GM12878 (cell line): Measurements from ENCODE around the gene FRMD5. TPM values are rescaled to one million over a fixed set of nuclear protein-coding genes. Genes with fewer than 3 reads are reported as not detected.

ENCODE experiments used
- ATAC-seq: fragments of 200-7000 bp; cut with Tn5 transposase; 3 replicates; pipeline ENCODE4 v1.9.1; 2020; ENCODE audit warnings: mild to moderate bottlenecking, moderate library complexity
- BruUV-seq: library from RNA; stranded (reverse); fragments of 400-500 nt; replicated peaks from 2 replicates; lab custom pipeline; 2021; lab: Mats Ljungman, UMichigan
- CTCF ChIA-PET: fragments of 300-600 bp; sonication (Branson Sonifier 250); formaldehyde crosslinking; extraction: SDS; loops from one replicate; lab custom pipeline; 2021; ENCODE audit warnings: inconsistent platforms; lab: Yijun Ruan, JAX
- POLR2A ChIA-PET: fragments of 350-600 bp; formaldehyde crosslinking; extraction: SDS; loops from one replicate; lab custom pipeline; 2021; ENCODE audit warnings: inconsistent platforms; lab: Charles Lee
- RAD21 ChIA-PET: fragments of 300-600 bp; sonication (Branson Sonifier 250); formaldehyde crosslinking; loops from one replicate; lab custom pipeline; 2023; ENCODE audit warnings: antibody characterized with exemption; ENCODE audit not compliant: unreplicated experiment; lab: Charles Lee
- SMC1A ChIA-PET: fragments of 300-600 bp; sonication (Branson Sonifier 250); formaldehyde crosslinking; loops from one replicate; lab custom pipeline; 2023; ENCODE audit not compliant: unreplicated experiment, uncharacterized antibody; lab: Charles Lee
- DNase-seq: peaks from one replicate; pipeline ENCODE4 v3.0.0-alpha.2; 2011; ENCODE audit warnings: low read depth, low spot score
- FAIRE-seq: peaks from 3 replicates; lab custom pipeline; 2011; peaks lifted over from hg19 to GRCh38; lab: Jason Lieb, UNC
- H2AFZ ChIP-seq: 2 replicates; pipeline ENCODE4 v1.6.0; 2011; ENCODE audit warnings: low read depth, low read length, control low read depth; ENCODE audit not compliant: control insufficient read depth
- H3K27ac ChIP-seq: 2 replicates; pipeline ENCODE4 v1.5.1; 2011; ENCODE audit warnings: control low read depth; ENCODE audit not compliant: control insufficient read depth, insufficient read depth
- H3K27me3 ChIP-seq, 2 experiments: replicated peaks in 1 of 2; 2 replicates each; pipeline versions ENCODE4 v1.6.0 to v1.6.1; 2011; ENCODE audit warnings: low read length in 1 of 2; ENCODE audit not compliant: control insufficient read depth in 2 of 2, insufficient read depth in 2 of 2
- H3K36me3 ChIP-seq, 2 experiments: 2 replicates each; pipeline ENCODE4 v1.5.1; 2011; ENCODE audit warnings: low read length in 1 of 2; ENCODE audit not compliant: control insufficient read depth in 2 of 2, insufficient read depth in 2 of 2
- H3K4me1 ChIP-seq: 2 replicates; pipeline ENCODE4 v1.6.1; 2011; ENCODE audit warnings: mild to moderate bottlenecking, low read length, moderate library complexity, mixed read lengths; ENCODE audit not compliant: control insufficient read depth, insufficient read depth
- H3K4me2 ChIP-seq: 2 replicates; pipeline ENCODE4 v1.6.0; 2011; ENCODE audit warnings: control low read depth; ENCODE audit not compliant: control insufficient read depth, insufficient read depth
- H3K4me3 ChIP-seq: fragments of 200-600 bp; sonication (generic); 2 replicates; pipeline ENCODE4 v1.5.1; 2016
- H3K79me2 ChIP-seq: 2 replicates; pipeline ENCODE4 v1.6.0; 2011; ENCODE audit warnings: low read length; ENCODE audit not compliant: control insufficient read depth, insufficient read depth
- H3K9ac ChIP-seq: 2 replicates; pipeline ENCODE4 v1.8.0; 2011; ENCODE audit warnings: low read length, control low read depth, mixed read lengths; ENCODE audit not compliant: control insufficient read depth, insufficient read depth
- H3K9me3 ChIP-seq: replicated peaks from 3 replicates; pipeline ENCODE4 v1.5.1; 2011; ENCODE audit warnings: mild to moderate bottlenecking, low read length; ENCODE audit not compliant: control insufficient read depth, insufficient read depth
- H4K20me1 ChIP-seq: 2 replicates; pipeline ENCODE4 v1.6.0; 2011; ENCODE audit not compliant: control insufficient read depth, insufficient read depth
- ATF7 ChIP-seq: fragments of 450-650 bp; IDR thresholded peaks from 2 replicates; pipeline ENCODE4 v1.6.1; 2016; ENCODE audit warnings: low read depth, mild to moderate bottlenecking
- CBX5 ChIP-seq: sonication (generic); IDR thresholded peaks from 2 replicates; pipeline ENCODE4 v1.6.1; 2016; ENCODE audit warnings: low read depth, moderate library complexity, mild to moderate bottlenecking, inconsistent platforms
- CEBPB ChIP-seq, 2 experiments: fragments of 150-350 bp in 1 of 2; IDR thresholded peaks; 2 replicates each; pipeline ENCODE4 v1.6.1; 2012 to 2014; ENCODE audit warnings: low read depth in 2 of 2, low read length in 2 of 2, borderline replicate concordance in 1 of 2, inconsistent platforms in 1 of 2
- CEBPZ ChIP-seq: fragments of 150-350 bp; IDR thresholded peaks from 2 replicates; pipeline ENCODE4 v1.6.1; 2016; ENCODE audit warnings: low read depth, low read length
- CHD1 ChIP-seq: IDR thresholded peaks from 2 replicates; pipeline ENCODE4 v1.6.1; 2012; ENCODE audit warnings: low read depth, low read length, improper control_type of control experiment
- EED ChIP-seq: sonication (generic); IDR thresholded peaks from 2 replicates; pipeline ENCODE4 v1.6.1; 2016; ENCODE audit warnings: antibody characterized with exemption, low read depth
- GABPA ChIP-seq: IDR thresholded peaks from 2 replicates; pipeline ENCODE4 v1.6.1; 2014; ENCODE audit warnings: antibody characterized with exemption, low read depth, mild to moderate bottlenecking, inconsistent platforms
- MEF2B ChIP-seq: fragments of 450-650 bp; IDR thresholded peaks from 2 replicates; pipeline ENCODE4 v1.6.1; 2018; ENCODE audit warnings: mild to moderate bottlenecking, moderate library complexity; ENCODE audit not compliant: partially characterized antibody, poor library complexity, severe bottlenecking
- MYB ChIP-seq: fragments of 150-350 bp; IDR thresholded peaks from 2 replicates; pipeline ENCODE4 v1.6.1; 2014; ENCODE audit warnings: mild to moderate bottlenecking, low read depth, low read length, borderline replicate concordance
- NR2C2 ChIP-seq: IDR thresholded peaks from 2 replicates; pipeline ENCODE4 v1.6.1; 2011; ENCODE audit warnings: borderline replicate concordance, low read depth; ENCODE audit not compliant: control insufficient read depth, insufficient read length
- POLR2AphosphoS5 ChIP-seq: IDR thresholded peaks from 2 replicates; pipeline ENCODE4 v1.6.1; 2011; ENCODE audit warnings: mild to moderate bottlenecking, low read length, inconsistent platforms
- RBBP5 ChIP-seq: fragments of 200-600 bp; sonication (generic); conservative IDR thresholded peaks from 2 replicates; pipeline ENCODE4 v1.6.1; 2016
- SMAD1 ChIP-seq: fragments of 450-650 bp; IDR thresholded peaks from 2 replicates; pipeline ENCODE4 v1.6.1; 2018; ENCODE audit warnings: mild to moderate bottlenecking, low read depth; ENCODE audit not compliant: partially characterized antibody
- SRF ChIP-seq, 2 experiments: IDR thresholded peaks; 2 replicates each; pipeline ENCODE4 v1.6.1; 2011; ENCODE audit warnings: low read depth in 2 of 2, low read length in 2 of 2, mild to moderate bottlenecking in 1 of 2, moderate library complexity in 1 of 2
- TAF1 ChIP-seq: IDR thresholded peaks from 2 replicates; pipeline ENCODE4 v1.6.1; 2011; ENCODE audit warnings: mild to moderate bottlenecking, low read depth, low read length, borderline replicate concordance
- TCF7 ChIP-seq: IDR thresholded peaks from 2 replicates; pipeline ENCODE4 v1.6.1; 2014; ENCODE audit warnings: antibody characterized with exemption, borderline replicate concordance
- WGBS: methylation state at CpG from one replicate; pipeline ENCODE4 v1.1.6; 2016; ENCODE audit warnings: low lambda C conversion rate; ENCODE audit not compliant: insufficient replicate concordance, insufficient coverage; ENCODE audit errors: missing lambda C conversion rate; 5-methylcytosine and 5-hydroxymethylcytosine counted together
- in situ Hi-C: fragments of 300-500 bp; cut with MboI; formaldehyde crosslinking; loops from 9 replicates; pipeline ENCODE4 v1.14.3; 2018; ENCODE audit warnings: mixed read lengths
- intact Hi-C: fragments of 100-400 bp; cut with micrococcal nuclease; formaldehyde crosslinking; loops from one replicate; pipeline ENCODE4 v1.14.2; 2022; ENCODE audit not compliant: unreplicated experiment
- polyA plus RNA-seq, 11 experiments: library from polyadenylated mRNA; depleted of rRNA in 4 of 11; unstranded in 6 of 11; stranded (reverse) in 5 of 11; fragments of >200 nt; fragmentation: Nextera tagmentation in 4 of 11; fragmentation: Illumina TruSeq in 1 of 11; extraction: Ambion mirVana in 4 of 11; extraction: Trizol in 1 of 11; gene quantifications; 1 replicate in 1 of 11; 2 replicates in 10 of 11; pipeline versions ENCODE4 v1.2.1 to v1.2.3, GENCODE V29; 2011 to 2016; ENCODE audit warnings: inconsistent platforms in 2 of 11, missing spikeins in 2 of 11, low read depth in 1 of 11
- total RNA-seq, 4 experiments: library from RNA; depleted of rRNA in 3 of 4; stranded (reverse); fragments of >200 nt in 3 of 4; fragmentation: Illumina TruSeq in 1 of 4; extraction: Trizol in 1 of 4; gene quantifications; 2 replicates each; pipeline versions ENCODE4 v1.2.1 to v1.2.3, GENCODE V29; 2013 to 2021

FRMD5 gene
- total and polyA plus RNA-seq, 10 of the 15 experiments (the other 5 are each of a cell fraction or from before 2014, with no cell fraction given) = 0.26 to 6.4 (median 0.68) TPM; not detected in 1

- TF ChIP-seq CEBPZ (no peak), RBBP5 (no peak), MYB (no peak)
Measured at GRCh38 chr15:43886558-43886957, 308.5 kb downstream of the FRMD5 start (continued).

GRCh38 chr15:43883571-43883970 is 311.5 kb downstream of the FRMD5 start:
- no peak for DNase-seq
- RAD21 ChIA-PET = no interaction called here
- CTCF ChIA-PET = interaction anchor here (0.6 to 2.2 kb wide), 4 partner anchors 12 to 932 kb away, joined by 3 to 6 read pairs (median 3); no protein-coding TSS in a partner anchor
- Histone ChIP-seq H3K79me2 (no peaks in the 10 kb centered on the region), H4K20me1 (no peaks in the 10 kb centered on the region; the same call in 1 of the 2 replicates), H3K36me3 (peaks cover 3 to 9% of the 10 kb centered on the region in 2 experiments; a peak in 2 of 4 replicates), H3K4me1 (no peaks in the 10 kb centered on the region), H3K9ac (no peak overlapping the region), H3K4me3 (no peak overlapping the region), H2AFZ (no peak overlapping the region), H3K27ac (no peak overlapping the region), H3K4me2 (no peak overlapping the region), H3K27me3 (no peaks in the 10 kb centered on the region), H3K9me3 (no peaks in the 10 kb centered on the region)
- in situ Hi-C loops = no loop called here
- TF ChIP-seq EED = no peak
- no peak for TF ChIP-seq NR2C2
- TF ChIP-seq ATF7 = no peak
- TF ChIP-seq SMAD1 = no peak
- no peak for TF ChIP-seq GABPA
- no peak for TF ChIP-seq POLR2AphosphoS5
- TF ChIP-seq TAF1 = no peak
- no peak for TF ChIP-seq CEBPB (IDR thresholded peaks at IDR 0.05; ENCODE audit: borderline replicate concordance in 1 of 2, low read depth in 2 of 2, low read length in 2 of 2)
- TF ChIP-seq CHD1 = no peak
- no peak for TF ChIP-seq SRF (IDR thresholded peaks at IDR 0.05; ENCODE audit: low read depth in 2 of 2, low read length in 2 of 2)
- TF ChIP-seq TCF7 = no peak
- TF ChIP-seq MEF2B = no peak
- no peak for TF ChIP-seq CBX5
- 97% methylated on average over 3 of the region's 3 CpGs for WGBS
- SMC1A ChIA-PET = interaction anchor here (1.4 kb wide), 1 partner anchor 183 kb away, joined by 4 read pairs; no protein-coding TSS in a partner anchor
- POLR2A ChIA-PET = no interaction called here
- no peak for ATAC-seq
- no TSS peak for BruUV-seq
- intact Hi-C loops = no loop called here
- FAIRE-seq = no peak
